ENCODE results near the gene PFDN4. TPM values are rescaled to one million over a fixed set of nuclear protein-coding genes. Genes with fewer than 3 reads are reported as not detected.
A peak's percentile ranks its signal among the peaks of the same experiment; 100 is the strongest.
"Not testable (repeated sequence)": the region's sequence is repeated elsewhere in the genome, so short reads cannot be mapped to it uniquely, and the experiment has no call there.

PFDN4 gene
- total RNA-seq, 1 experiment from 2014 or later, result 37.0 TPM

DNA sequence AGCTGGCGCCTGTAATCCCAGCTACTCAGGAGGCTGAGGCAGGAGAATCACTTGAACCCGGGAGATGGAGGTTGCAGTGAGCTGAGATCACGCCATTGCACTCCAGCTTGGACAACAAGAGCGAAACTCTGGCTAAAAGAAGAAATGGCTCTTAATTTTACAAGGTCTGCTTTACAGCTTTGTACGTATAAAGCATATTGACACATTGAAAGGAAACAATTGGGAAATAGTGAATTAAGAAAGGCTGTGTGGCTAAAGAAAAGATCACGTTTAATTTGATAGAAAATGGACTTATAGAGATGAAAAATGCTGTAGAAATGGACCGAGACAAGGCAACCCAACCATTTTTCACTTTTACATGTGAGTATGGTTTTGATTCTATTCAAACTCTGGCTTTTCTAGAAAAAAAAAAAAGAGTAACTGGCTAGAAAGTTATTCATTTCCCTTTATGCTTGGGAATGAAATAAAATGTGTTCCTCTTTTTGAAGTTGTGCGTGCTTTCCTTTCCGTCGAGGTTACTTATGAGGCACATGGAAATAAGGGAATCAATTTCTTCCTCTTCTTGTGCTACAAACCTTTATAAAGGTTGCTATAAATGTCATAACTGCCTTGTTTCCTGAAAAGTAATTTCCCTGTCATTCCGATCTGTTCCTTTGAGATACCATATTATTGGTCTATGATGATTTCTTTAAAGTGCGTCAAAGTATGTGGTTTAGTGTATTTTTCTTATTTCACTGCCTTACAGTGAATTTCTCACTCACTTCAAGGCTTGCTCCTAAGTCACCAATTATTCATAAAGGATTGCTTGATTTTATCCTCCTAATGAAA lies 29.4 kb downstream of the PFDN4 start:
- H3K27ac Mint-ChIP-seq (ENCODE audit: low read depth, unreplicated experiment), result no peak overlapping the region
- no peak for DNase-seq (ENCODE audit: unreplicated experiment)
- intact Hi-C loops (cut with micrococcal nuclease), result no loop called here
- no peak overlapping the region for H3K4me3 Mint-ChIP-seq (ENCODE audit: unreplicated experiment)
- TF ChIP-seq CTCF (IDR thresholded peaks at IDR 0.05; ENCODE audit: unreplicated experiment), result no peak
- CTCF ChIA-PET, result interaction anchor here (0.6 to 1.5 kb wide), 2 partner anchors 11 to 141 kb away, joined by 3 to 4 read pairs; no protein-coding TSS in a partner anchor
- H3K36me3 Mint-ChIP-seq (ENCODE audit: insufficient read depth, unreplicated experiment), result no peaks in the 10 kb centered on the region
- no peaks in the 10 kb centered on the region for H3K4me1 Mint-ChIP-seq (ENCODE audit: insufficient read depth, unreplicated experiment)
- POLR2A ChIA-PET, result no interaction called here
- H3K27me3 Mint-ChIP-seq (ENCODE audit: insufficient read depth, unreplicated experiment), result peaks cover 27% of the 10 kb centered on the region
- H3K9me3 Mint-ChIP-seq (ENCODE audit: unreplicated experiment), result no peaks in the 10 kb centered on the region
- BruUV-seq (replicated peaks), result no TSS peak

DNA sequence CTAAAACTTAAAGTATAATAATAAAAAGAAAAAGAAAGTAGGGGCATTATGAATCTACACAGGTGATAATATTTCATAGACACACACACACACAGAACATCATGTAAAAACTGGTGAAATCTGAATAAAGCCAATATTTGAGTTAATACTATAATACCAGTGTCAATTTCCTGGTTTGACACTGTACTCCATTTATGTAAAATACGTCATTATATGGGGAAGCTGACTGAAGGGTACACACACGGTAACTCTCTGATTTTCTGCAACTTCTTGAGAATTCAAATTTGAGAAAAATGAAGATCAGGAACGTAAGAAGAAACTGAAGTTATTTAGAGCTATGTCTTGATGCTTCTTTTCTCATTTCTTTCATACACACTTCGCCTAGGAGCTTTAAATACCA lies 36.2 kb downstream of the PFDN4 start:
- ChIA-PET CTCF (interaction anchor here (0.5 to 1.0 kb wide), 6 partner anchors 17 to 401 kb away, joined by 3 to 8 read pairs (median 3); no protein-coding TSS in a partner anchor), POLR2A (interaction anchor here (1.0 to 1.3 kb wide), 2 partner anchors 21 to 36 kb away, joined by 3 to 4 read pairs; partner anchors contain the start of gene PFDN4)
- Mint-ChIP-seq H3K36me3 (ENCODE audit: insufficient read depth, unreplicated experiment) (no peaks in the 10 kb centered on the region), H3K27ac (ENCODE audit: low read depth, unreplicated experiment) (no peak overlapping the region), H3K9me3 (ENCODE audit: unreplicated experiment) (no peaks in the 10 kb centered on the region), H3K27me3 (ENCODE audit: insufficient read depth, unreplicated experiment) (peaks cover 13% of the 10 kb centered on the region), H3K4me3 (ENCODE audit: unreplicated experiment) (no peak overlapping the region), H3K4me1 (ENCODE audit: insufficient read depth, unreplicated experiment) (no peaks in the 10 kb centered on the region)
- no peak for DNase-seq (ENCODE audit: unreplicated experiment)
- TF ChIP-seq CTCF (IDR thresholded peaks at IDR 0.05; ENCODE audit: unreplicated experiment), result no peak
- no TSS peak for BruUV-seq (replicated peaks)
- intact Hi-C loops (cut with micrococcal nuclease), result no loop called here

GRCh38 chr20:54248705-54249104 lies 40.8 kb downstream of the PFDN4 start:
- H3K27me3 Mint-ChIP-seq (ENCODE audit: insufficient read depth, unreplicated experiment); H3K4me3 Mint-ChIP-seq (ENCODE audit: unreplicated experiment); H3K4me1 Mint-ChIP-seq (ENCODE audit: insufficient read depth, unreplicated experiment); POLR2A ChIA-PET; H3K36me3 Mint-ChIP-seq (ENCODE audit: insufficient read depth, unreplicated experiment); BruUV-seq (replicated peaks); intact Hi-C loops (cut with micrococcal nuclease); DNase-seq (ENCODE audit: unreplicated experiment); H3K27ac Mint-ChIP-seq (ENCODE audit: low read depth, unreplicated experiment); H3K9me3 Mint-ChIP-seq (ENCODE audit: unreplicated experiment): not testable (repeated sequence)
- CTCF ChIA-PET, result interaction anchor here (0.6 to 1.5 kb wide), 7 partner anchors 10 to 132 kb away, joined by 3 to 6 read pairs (median 3); no protein-coding TSS in a partner anchor

DNA sequence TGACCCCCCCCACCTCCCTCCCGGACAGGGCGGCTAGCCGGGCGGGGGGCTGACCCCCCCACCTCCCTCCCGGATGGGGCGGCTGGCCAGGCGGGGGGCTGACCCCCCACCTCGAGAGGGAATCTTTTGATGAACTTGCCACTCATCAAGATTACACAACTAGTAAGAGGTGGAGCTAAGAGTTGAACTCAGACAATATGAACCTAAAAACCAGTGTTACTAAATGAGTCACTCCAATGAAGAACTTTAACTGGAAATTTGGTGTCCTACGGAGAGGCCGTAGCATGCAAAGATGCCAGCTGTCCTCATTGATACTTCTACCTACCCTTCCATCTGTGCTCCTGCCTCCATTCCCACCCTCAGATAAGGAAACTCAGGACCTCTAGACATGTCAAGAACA lies 42.8 kb downstream of the PFDN4 start:
- intact Hi-C loops (cut with micrococcal nuclease), result loop anchor here (10.0 kb wide), 1 partner anchor 94 kb away; no protein-coding TSS in a partner anchor
- H3K4me1 Mint-ChIP-seq (ENCODE audit: insufficient read depth, unreplicated experiment), result peaks cover 14% of the 10 kb centered on the region
- ChIA-PET CTCF (interaction anchor here (0.5 to 1.3 kb wide), 5 partner anchors 37 to 1937 kb away, joined by 3 to 4 read pairs (median 3); no protein-coding TSS in a partner anchor), POLR2A (interaction anchor here (0.6 to 1.3 kb wide), 4 partner anchors 30 to 71 kb away, joined by 4 to 6 read pairs (median 4); no protein-coding TSS in a partner anchor)
- TF ChIP-seq CTCF (IDR thresholded peaks at IDR 0.05; ENCODE audit: unreplicated experiment), result no peak
- peak; percentile 44 for DNase-seq (ENCODE audit: unreplicated experiment)
- H3K27me3 Mint-ChIP-seq (ENCODE audit: insufficient read depth, unreplicated experiment), result no peaks in the 10 kb centered on the region
- BruUV-seq (replicated peaks), result no TSS peak
- H3K4me3 Mint-ChIP-seq (ENCODE audit: unreplicated experiment), result no peak overlapping the region
- H3K9me3 Mint-ChIP-seq (ENCODE audit: unreplicated experiment), result no peaks in the 10 kb centered on the region
- no peaks in the 10 kb centered on the region for H3K36me3 Mint-ChIP-seq (ENCODE audit: insufficient read depth, unreplicated experiment)
- no peak overlapping the region for H3K27ac Mint-ChIP-seq (ENCODE audit: low read depth, unreplicated experiment)
